Hepatocyte (in vitro differentiated cells): Measurements from ENCODE around the gene ETHE1.

Experiments
- EZH2 ChIP-seq: fragments of 200-600 bp; sonication (generic); IDR thresholded peaks from 2 replicates; pipeline ENCODE4 v1.6.1; 2016; ENCODE audit warnings: antibody characterized with exemption, mild to moderate bottlenecking, borderline replicate concordance
- TF ChIP-seq, protein P1 (sequence below): fragments of 200-600 bp; sonication (generic); IDR thresholded peaks from 2 replicates; pipeline ENCODE4 v1.5.1; 2016; ENCODE audit warnings: antibody characterized with exemption, mild to moderate bottlenecking; ENCODE audit not compliant: poor library complexity

DNA sequence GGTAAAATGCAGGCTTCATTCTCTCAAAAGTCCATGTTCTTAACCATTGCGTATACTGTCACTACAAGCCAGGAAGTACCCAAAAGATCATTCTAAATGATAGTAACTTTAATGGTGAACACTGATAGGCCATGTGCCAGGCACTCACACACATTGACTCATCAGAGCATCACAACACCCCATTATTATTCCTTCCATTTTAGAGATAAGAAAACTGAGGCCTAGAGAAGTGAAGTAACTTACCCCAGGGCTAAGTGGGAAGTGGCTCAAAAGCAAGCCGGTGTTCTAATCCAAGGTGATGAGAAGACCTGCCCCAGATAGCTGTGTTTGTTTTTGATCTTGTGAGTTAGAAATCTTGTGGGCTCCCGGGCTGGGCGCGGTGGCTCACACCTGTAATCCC, 21.1 kb downstream of the ETHE1 start:
- TF ChIP-seq, protein P1, sequence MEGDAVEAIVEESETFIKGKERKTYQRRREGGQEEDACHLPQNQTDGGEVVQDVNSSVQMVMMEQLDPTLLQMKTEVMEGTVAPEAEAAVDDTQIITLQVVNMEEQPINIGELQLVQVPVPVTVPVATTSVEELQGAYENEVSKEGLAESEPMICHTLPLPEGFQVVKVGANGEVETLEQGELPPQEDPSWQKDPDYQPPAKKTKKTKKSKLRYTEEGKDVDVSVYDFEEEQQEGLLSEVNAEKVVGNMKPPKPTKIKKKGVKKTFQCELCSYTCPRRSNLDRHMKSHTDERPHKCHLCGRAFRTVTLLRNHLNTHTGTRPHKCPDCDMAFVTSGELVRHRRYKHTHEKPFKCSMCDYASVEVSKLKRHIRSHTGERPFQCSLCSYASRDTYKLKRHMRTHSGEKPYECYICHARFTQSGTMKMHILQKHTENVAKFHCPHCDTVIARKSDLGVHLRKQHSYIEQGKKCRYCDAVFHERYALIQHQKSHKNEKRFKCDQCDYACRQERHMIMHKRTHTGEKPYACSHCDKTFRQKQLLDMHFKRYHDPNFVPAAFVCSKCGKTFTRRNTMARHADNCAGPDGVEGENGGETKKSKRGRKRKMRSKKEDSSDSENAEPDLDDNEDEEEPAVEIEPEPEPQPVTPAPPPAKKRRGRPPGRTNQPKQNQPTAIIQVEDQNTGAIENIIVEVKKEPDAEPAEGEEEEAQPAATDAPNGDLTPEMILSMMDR = no peak
- TF ChIP-seq EZH2 = no peak
